A673 (cell line): ENCODE data around the gene STC2. TPM values are rescaled to one million over a fixed set of nuclear protein-coding genes. Genes with fewer than 3 reads are reported as not detected.
"Not testable (repeated sequence)": the region's sequence is repeated elsewhere in the genome, so short reads cannot be mapped to it uniquely, and the experiment has no call there.

Experiments
- BruUV-seq: library from RNA; stranded (reverse); fragments of 400-500 nt; replicated peaks from 2 replicates; lab custom pipeline; 2021; lab: Mats Ljungman, UMichigan
- CTCF ChIA-PET: fragments of 300-600 bp; sonication (Branson Sonifier 250); formaldehyde crosslinking; loops from one replicate; lab custom pipeline; 2022; ENCODE audit warnings: antibody characterized with exemption; lab: Charles Lee
- POLR2A ChIA-PET: fragments of 300-600 bp; sonication (Branson Sonifier 250); formaldehyde crosslinking; loops from one replicate; lab custom pipeline; 2022; ENCODE audit warnings: antibody characterized with exemption; ENCODE audit not compliant: low non-redundant PET; lab: Charles Lee
- DNase-seq: peaks from one replicate; pipeline ENCODE4 v3.0.0-alpha.2; 2015; ENCODE audit warnings: low spot score
- H3K27ac ChIP-seq: fragments of 200-600 bp; sonication (generic); 2 replicates; pipeline ENCODE4 v1.5.1; 2016; ENCODE audit warnings: mixed run types, low read depth, mild to moderate bottlenecking, mixed read lengths, antibody characterized with exemption, low read length; ENCODE audit not compliant: poor library complexity, severe bottlenecking
- H3K27me3 ChIP-seq: fragments of 200-600 bp; sonication (generic); replicated peaks from 2 replicates; pipeline ENCODE4 v1.6.1; 2017; ENCODE audit warnings: mixed run types, low read depth, mild to moderate bottlenecking, mixed read lengths, antibody characterized with exemption, low read length; ENCODE audit not compliant: insufficient read depth, poor library complexity
- H3K36me3 ChIP-seq: fragments of 200-600 bp; sonication (generic); 2 replicates; pipeline ENCODE4 v1.6.1; 2016; ENCODE audit warnings: mixed run types, mild to moderate bottlenecking, mixed read lengths, antibody characterized with exemption, low read length; ENCODE audit not compliant: insufficient read depth, poor library complexity, severe bottlenecking
- H3K4me1 ChIP-seq: fragments of 200-600 bp; sonication (generic); 2 replicates; pipeline ENCODE4 v1.6.1; 2017; ENCODE audit warnings: mixed run types, mild to moderate bottlenecking, mixed read lengths, antibody characterized with exemption, low read length; ENCODE audit not compliant: insufficient read depth, poor library complexity, severe bottlenecking
- H3K4me3 ChIP-seq: fragments of 200-600 bp; sonication (generic); 2 replicates; pipeline ENCODE4 v1.5.1; 2016; ENCODE audit warnings: low read depth, mixed run types, mild to moderate bottlenecking, mixed read lengths, low read length; ENCODE audit not compliant: poor library complexity, severe bottlenecking
- H3K9me3 ChIP-seq: fragments of 200-600 bp; sonication (generic); 2 replicates; pipeline ENCODE4 v1.6.1; 2016; ENCODE audit warnings: mixed run types, low read depth, mild to moderate bottlenecking, mixed read lengths, antibody characterized with exemption, low read length; ENCODE audit not compliant: poor library complexity, severe bottlenecking
- EZH2 ChIP-seq: fragments of 200-600 bp; sonication (generic); IDR thresholded peaks from 2 replicates; pipeline ENCODE4 v1.6.1; 2017; ENCODE audit warnings: borderline replicate concordance, low read depth, mild to moderate bottlenecking, mixed read lengths, antibody characterized with exemption, low read length; ENCODE audit not compliant: poor library complexity, severe bottlenecking
- intact Hi-C: fragments of 100-400 bp; cut with micrococcal nuclease; formaldehyde crosslinking; loops from one replicate; pipeline ENCODE4 v1.10.0; 2022; ENCODE audit not compliant: unreplicated experiment
- total RNA-seq: library from RNA; stranded (reverse); gene quantifications from 2 replicates; pipeline ENCODE4 v1.2.3, GENCODE V29; 2021
- TF ChIP-seq, protein P1 (sequence below): fragments of 300-800, 200-600 bp; sonication (generic); conservative IDR thresholded peaks from 2 replicates; pipeline ENCODE4 v1.5.1; 2017; ENCODE audit warnings: low read depth, mild to moderate bottlenecking, antibody characterized with exemption, low read length, moderate library complexity, mixed read lengths

The STC2 gene
- total RNA-seq, 1 experiment from 2014 or later: 19.2 TPM

DNA sequence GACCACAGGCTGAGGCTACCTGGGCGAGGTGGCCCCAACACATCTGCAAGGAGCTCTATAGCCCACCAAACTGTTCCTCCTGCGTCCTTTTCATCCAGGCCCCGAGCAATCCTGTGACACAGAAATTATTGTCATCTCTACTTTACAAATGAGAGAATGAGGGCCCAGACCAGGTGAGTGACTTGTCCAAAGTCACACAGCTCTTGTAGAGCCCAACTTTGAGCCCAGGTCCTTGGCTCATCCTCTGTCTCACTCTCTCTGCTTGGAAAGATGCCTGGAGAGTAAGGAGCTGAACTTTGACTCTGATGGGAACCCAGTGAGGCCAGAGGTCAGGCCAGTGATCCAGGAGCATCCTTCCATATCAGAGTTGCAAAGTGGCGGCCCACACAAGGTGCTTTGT, 39.6 kb downstream of the STC2 start:
- DNase-seq: no peak
- H3K9me3 ChIP-seq: no peaks in the 10 kb centered on the region
- H3K4me3 ChIP-seq: no peak overlapping the region
- no peaks in the 10 kb centered on the region for H3K36me3 ChIP-seq
- H3K27ac ChIP-seq: no peak overlapping the region
- no peaks in the 10 kb centered on the region for H3K27me3 ChIP-seq
- ChIA-PET CTCF (no interaction called here), POLR2A (no interaction called here)
- TF ChIP-seq, protein P1, sequence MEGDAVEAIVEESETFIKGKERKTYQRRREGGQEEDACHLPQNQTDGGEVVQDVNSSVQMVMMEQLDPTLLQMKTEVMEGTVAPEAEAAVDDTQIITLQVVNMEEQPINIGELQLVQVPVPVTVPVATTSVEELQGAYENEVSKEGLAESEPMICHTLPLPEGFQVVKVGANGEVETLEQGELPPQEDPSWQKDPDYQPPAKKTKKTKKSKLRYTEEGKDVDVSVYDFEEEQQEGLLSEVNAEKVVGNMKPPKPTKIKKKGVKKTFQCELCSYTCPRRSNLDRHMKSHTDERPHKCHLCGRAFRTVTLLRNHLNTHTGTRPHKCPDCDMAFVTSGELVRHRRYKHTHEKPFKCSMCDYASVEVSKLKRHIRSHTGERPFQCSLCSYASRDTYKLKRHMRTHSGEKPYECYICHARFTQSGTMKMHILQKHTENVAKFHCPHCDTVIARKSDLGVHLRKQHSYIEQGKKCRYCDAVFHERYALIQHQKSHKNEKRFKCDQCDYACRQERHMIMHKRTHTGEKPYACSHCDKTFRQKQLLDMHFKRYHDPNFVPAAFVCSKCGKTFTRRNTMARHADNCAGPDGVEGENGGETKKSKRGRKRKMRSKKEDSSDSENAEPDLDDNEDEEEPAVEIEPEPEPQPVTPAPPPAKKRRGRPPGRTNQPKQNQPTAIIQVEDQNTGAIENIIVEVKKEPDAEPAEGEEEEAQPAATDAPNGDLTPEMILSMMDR: no peak
- TF ChIP-seq EZH2: no peak
- intact Hi-C loops: no loop called here
- BruUV-seq: no TSS peak
- H3K4me1 ChIP-seq: peaks cover 10% of the 10 kb centered on the region

DNA sequence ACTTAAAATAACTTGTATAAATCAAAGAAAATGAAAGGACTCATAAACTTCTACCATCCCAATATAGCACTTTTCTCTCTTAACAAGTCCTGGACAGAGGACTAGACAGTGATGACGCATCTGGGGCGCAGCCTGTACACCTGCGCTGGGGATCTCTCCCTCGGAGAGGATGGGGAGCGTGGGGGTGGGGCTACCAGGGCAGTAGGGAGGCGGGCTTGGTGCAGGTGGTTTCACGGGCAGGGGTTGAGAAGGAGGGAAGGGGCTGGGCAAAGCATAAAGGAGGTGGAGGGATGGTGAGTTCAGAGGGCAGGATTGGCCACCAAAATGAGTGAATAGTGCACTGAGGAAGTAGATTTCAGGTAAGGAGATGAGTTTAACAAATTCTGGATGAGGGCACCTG, 41.1 kb downstream of the STC2 start:
- Histone ChIP-seq H3K36me3 (no peaks in the 10 kb centered on the region), H3K27me3 (no peaks in the 10 kb centered on the region), H3K9me3 (no peaks in the 10 kb centered on the region), H3K4me3 (no peak overlapping the region), H3K27ac (no peak overlapping the region), H3K4me1 (peaks cover 9% of the 10 kb centered on the region)
- BruUV-seq: no TSS peak
- DNase-seq: no peak
- TF ChIP-seq EZH2: no peak
- TF ChIP-seq, protein P1: no peak
- POLR2A ChIA-PET: no interaction called here
- CTCF ChIA-PET: no interaction called here
- intact Hi-C loops: no loop called here

DNA sequence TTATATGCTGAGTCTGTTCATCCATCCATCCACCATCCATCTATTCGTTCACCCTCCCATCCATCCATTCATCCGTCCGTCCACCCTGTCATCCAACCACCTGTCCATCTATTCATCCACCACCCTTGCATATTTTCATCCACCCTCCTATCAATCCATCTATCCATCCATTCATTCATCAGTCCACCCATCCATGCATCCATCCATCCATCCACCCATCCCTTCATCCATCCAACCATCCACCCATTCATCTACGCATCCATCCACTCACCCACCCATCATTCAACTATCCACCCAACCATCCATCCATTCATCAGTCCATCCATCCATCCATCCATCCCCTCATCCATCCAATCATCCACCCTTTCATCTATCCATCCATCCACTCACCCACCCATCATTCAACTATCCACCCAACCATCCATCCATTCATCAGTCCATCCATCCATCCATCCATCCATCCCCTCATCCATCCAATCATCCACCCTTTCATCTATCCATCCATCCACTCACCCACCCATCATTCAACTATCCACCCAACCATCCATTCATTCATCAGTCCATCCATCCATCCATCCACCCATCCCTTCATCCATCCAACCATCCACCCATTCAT, 43.8 kb downstream of the STC2 start:
- H3K9me3 ChIP-seq, H3K27me3 ChIP-seq, DNase-seq, H3K4me3 ChIP-seq, BruUV-seq, CTCF ChIA-PET, H3K4me1 ChIP-seq, H3K27ac ChIP-seq, H3K36me3 ChIP-seq, POLR2A ChIA-PET: not testable (repeated sequence)
- intact Hi-C loops: loop anchor here (5.0 kb wide), 2 partner anchors 117 to 572 kb away; no protein-coding TSS in a partner anchor
